ENCODE results near the gene IGSF21. TPM values are rescaled to one million over a fixed set of nuclear protein-coding genes. Genes with fewer than 3 reads are reported as not detected.

The IGSF21 gene
- polyA plus RNA-seq, 1 of the 3 experiments (the other 2 are of a cell fraction): not detected

DNA sequence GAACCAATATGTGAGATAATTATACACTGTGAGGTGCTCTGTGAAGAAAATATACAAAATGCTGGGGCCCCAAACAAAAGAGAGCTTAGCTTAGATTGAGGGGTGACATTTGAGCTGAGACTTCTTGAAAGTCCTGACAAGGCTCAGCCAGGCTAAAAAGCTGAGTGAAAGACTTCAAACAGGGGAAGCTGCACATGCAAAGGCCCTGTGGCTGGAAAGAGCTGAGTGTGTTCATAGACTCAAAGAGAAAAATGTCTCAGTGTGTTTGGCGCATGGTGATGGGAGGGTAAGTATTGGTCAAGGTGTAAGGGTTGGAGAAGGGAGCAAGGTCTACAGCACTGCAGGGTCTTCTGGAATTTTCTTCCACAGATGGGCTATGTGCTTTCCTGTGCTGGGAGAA, 245.9 kb downstream of the IGSF21 start:
- no peaks in the 10 kb centered on the region for H3K36me3 ChIP-seq (replicated peaks in 1 of 2; ENCODE audit: control insufficient read depth in 1 of 2, insufficient read depth in 2 of 2, low read length in 1 of 2)
- no peak for DNase-seq
- H3K9me2 ChIP-seq: no peaks in the 10 kb centered on the region
- H3K4me3 ChIP-seq (ENCODE audit: low read depth in 2 of 2, low read length in 1 of 2): no peak overlapping the region
- H4K20me1 ChIP-seq (ENCODE audit: insufficient read depth): no peaks in the 10 kb centered on the region
- H3K4me2 ChIP-seq: no peak overlapping the region
- H3K27ac ChIP-seq (ENCODE audit: low read depth in 2 of 2, low read length in 1 of 2): no peak overlapping the region
- H3K9me3 ChIP-seq: no peaks in the 10 kb centered on the region
- H3K4me1 ChIP-seq (ENCODE audit: control insufficient read depth in 1 of 2, insufficient read depth in 2 of 2, low read depth in 1 of 2, low read length in 1 of 2): no peaks in the 10 kb centered on the region
- no peak overlapping the region for H3K9ac ChIP-seq
- ChIA-PET CTCF (interaction anchor here (1.1 kb wide), 1 partner anchor 222 kb away, joined by 3 read pairs; no protein-coding TSS in a partner anchor), POLR2A (no interaction called here)
- no peaks in the 10 kb centered on the region for H3K79me2 ChIP-seq (ENCODE audit: insufficient read depth)
- no peaks in the 10 kb centered on the region for H3K27me3 ChIP-seq (ENCODE audit: insufficient read depth)
- H3F3A ChIP-seq (replicated peaks; ENCODE audit: insufficient read depth): no peaks in the 10 kb centered on the region
- no peak overlapping the region for H2AFZ ChIP-seq (ENCODE audit: low read depth)
- 62% methylated on average over 1 of the region's 1 CpG for WGBS (ENCODE audit: low lambda C conversion rate)
- TF ChIP-seq, protein P1, sequence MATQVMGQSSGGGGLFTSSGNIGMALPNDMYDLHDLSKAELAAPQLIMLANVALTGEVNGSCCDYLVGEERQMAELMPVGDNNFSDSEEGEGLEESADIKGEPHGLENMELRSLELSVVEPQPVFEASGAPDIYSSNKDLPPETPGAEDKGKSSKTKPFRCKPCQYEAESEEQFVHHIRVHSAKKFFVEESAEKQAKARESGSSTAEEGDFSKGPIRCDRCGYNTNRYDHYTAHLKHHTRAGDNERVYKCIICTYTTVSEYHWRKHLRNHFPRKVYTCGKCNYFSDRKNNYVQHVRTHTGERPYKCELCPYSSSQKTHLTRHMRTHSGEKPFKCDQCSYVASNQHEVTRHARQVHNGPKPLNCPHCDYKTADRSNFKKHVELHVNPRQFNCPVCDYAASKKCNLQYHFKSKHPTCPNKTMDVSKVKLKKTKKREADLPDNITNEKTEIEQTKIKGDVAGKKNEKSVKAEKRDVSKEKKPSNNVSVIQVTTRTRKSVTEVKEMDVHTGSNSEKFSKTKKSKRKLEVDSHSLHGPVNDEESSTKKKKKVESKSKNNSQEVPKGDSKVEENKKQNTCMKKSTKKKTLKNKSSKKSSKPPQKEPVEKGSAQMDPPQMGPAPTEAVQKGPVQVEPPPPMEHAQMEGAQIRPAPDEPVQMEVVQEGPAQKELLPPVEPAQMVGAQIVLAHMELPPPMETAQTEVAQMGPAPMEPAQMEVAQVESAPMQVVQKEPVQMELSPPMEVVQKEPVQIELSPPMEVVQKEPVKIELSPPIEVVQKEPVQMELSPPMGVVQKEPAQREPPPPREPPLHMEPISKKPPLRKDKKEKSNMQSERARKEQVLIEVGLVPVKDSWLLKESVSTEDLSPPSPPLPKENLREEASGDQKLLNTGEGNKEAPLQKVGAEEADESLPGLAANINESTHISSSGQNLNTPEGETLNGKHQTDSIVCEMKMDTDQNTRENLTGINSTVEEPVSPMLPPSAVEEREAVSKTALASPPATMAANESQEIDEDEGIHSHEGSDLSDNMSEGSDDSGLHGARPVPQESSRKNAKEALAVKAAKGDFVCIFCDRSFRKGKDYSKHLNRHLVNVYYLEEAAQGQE (IDR thresholded peaks at IDR 0.05; ENCODE audit: low read depth, low read length): no peak
- no peak for TF ChIP-seq SIN3A (IDR thresholded peaks at IDR 0.05; ENCODE audit: borderline replicate concordance, low read depth, low read length)
- TF ChIP-seq, protein P2, sequence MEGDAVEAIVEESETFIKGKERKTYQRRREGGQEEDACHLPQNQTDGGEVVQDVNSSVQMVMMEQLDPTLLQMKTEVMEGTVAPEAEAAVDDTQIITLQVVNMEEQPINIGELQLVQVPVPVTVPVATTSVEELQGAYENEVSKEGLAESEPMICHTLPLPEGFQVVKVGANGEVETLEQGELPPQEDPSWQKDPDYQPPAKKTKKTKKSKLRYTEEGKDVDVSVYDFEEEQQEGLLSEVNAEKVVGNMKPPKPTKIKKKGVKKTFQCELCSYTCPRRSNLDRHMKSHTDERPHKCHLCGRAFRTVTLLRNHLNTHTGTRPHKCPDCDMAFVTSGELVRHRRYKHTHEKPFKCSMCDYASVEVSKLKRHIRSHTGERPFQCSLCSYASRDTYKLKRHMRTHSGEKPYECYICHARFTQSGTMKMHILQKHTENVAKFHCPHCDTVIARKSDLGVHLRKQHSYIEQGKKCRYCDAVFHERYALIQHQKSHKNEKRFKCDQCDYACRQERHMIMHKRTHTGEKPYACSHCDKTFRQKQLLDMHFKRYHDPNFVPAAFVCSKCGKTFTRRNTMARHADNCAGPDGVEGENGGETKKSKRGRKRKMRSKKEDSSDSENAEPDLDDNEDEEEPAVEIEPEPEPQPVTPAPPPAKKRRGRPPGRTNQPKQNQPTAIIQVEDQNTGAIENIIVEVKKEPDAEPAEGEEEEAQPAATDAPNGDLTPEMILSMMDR (IDR thresholded peaks at IDR 0.05): no peak
- TF ChIP-seq YY1 (IDR thresholded peaks at IDR 0.05; ENCODE audit: low read depth): no peak
- TF ChIP-seq TCF12 (IDR thresholded peaks at IDR 0.05): no peak
- no peak for TF ChIP-seq TAF1 (IDR thresholded peaks at IDR 0.05; ENCODE audit: borderline replicate concordance, low read depth, low read length)
- TF ChIP-seq, protein P3, sequence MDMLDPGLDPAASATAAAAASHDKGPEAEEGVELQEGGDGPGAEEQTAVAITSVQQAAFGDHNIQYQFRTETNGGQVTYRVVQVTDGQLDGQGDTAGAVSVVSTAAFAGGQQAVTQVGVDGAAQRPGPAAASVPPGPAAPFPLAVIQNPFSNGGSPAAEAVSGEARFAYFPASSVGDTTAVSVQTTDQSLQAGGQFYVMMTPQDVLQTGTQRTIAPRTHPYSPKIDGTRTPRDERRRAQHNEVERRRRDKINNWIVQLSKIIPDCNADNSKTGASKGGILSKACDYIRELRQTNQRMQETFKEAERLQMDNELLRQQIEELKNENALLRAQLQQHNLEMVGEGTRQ (IDR thresholded peaks at IDR 0.05; ENCODE audit: borderline replicate concordance, low read depth, low read length): no peak
- no peak for TF ChIP-seq GABPA (IDR thresholded peaks at IDR 0.05; ENCODE audit: low read depth)
- no peak for TF ChIP-seq RXRA (IDR thresholded peaks at IDR 0.05; ENCODE audit: borderline replicate concordance, low read depth)
- TF ChIP-seq, protein P4, sequence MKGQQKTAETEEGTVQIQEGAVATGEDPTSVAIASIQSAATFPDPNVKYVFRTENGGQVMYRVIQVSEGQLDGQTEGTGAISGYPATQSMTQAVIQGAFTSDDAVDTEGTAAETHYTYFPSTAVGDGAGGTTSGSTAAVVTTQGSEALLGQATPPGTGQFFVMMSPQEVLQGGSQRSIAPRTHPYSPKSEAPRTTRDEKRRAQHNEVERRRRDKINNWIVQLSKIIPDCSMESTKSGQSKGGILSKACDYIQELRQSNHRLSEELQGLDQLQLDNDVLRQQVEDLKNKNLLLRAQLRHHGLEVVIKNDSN (IDR thresholded peaks at IDR 0.05; ENCODE audit: borderline replicate concordance, low read depth): no peak
- TF ChIP-seq EZH2phosphoT487 (IDR thresholded peaks at IDR 0.05; ENCODE audit: borderline replicate concordance, low read depth): no peak
- TF ChIP-seq RCOR1 (IDR thresholded peaks at IDR 0.05; ENCODE audit: low read length): no peak
- no peak for TF ChIP-seq FOXJ3 (CRISPR knock-in tag; IDR thresholded peaks at IDR 0.05)
- TF ChIP-seq, protein P5, sequence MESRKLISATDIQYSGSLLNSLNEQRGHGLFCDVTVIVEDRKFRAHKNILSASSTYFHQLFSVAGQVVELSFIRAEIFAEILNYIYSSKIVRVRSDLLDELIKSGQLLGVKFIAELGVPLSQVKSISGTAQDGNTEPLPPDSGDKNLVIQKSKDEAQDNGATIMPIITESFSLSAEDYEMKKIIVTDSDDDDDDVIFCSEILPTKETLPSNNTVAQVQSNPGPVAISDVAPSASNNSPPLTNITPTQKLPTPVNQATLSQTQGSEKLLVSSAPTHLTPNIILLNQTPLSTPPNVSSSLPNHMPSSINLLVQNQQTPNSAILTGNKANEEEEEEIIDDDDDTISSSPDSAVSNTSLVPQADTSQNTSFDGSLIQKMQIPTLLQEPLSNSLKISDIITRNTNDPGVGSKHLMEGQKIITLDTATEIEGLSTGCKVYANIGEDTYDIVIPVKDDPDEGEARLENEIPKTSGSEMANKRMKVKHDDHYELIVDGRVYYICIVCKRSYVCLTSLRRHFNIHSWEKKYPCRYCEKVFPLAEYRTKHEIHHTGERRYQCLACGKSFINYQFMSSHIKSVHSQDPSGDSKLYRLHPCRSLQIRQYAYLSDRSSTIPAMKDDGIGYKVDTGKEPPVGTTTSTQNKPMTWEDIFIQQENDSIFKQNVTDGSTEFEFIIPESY (IDR thresholded peaks at IDR 0.05; ENCODE audit: borderline replicate concordance, low read depth): no peak
- TF ChIP-seq MXI1 (IDR thresholded peaks at IDR 0.05; ENCODE audit: low read depth, low read length): no peak
- TF ChIP-seq, protein P6, sequence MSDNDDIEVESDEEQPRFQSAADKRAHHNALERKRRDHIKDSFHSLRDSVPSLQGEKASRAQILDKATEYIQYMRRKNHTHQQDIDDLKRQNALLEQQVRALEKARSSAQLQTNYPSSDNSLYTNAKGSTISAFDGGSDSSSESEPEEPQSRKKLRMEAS (IDR thresholded peaks at IDR 0.05; ENCODE audit: low read depth): no peak
- TF ChIP-seq POLR2AphosphoS5 (IDR thresholded peaks at IDR 0.05; ENCODE audit: low read depth, low read length): no peak
- TF ChIP-seq TEAD4 (IDR thresholded peaks at IDR 0.05; ENCODE audit: borderline replicate concordance, insufficient read depth): no peak
- TF ChIP-seq NFIC (IDR thresholded peaks at IDR 0.05; ENCODE audit: borderline replicate concordance): no peak
- TF ChIP-seq RAD21 (IDR thresholded peaks at IDR 0.05; ENCODE audit: low read length): no peak
